Stimulated activated CD8-positive, alpha-beta memory T cell treated with anti-CD3 and anti-CD28 coated beads, Interleukin-15, amount 100 ng/mL, for 48 hours (primary cell): ENCODE data around the gene PTPN12.
A peak's percentile ranks its signal among the peaks of the same experiment; 100 is the strongest.
"Not testable (repeated sequence)": the region's sequence is repeated elsewhere in the genome, so short reads cannot be mapped to it uniquely, and the experiment has no call there.

Source experiments
- DNase-seq, 2 donors: peaks; one replicate each; pipeline ENCODE4 v3.0.0-alpha.2; 2020; ENCODE audit warnings: low read depth in 2 of 2

Gene PTPN12

GRCh38 chr7:77537136-77537777, at the start of gene PTPN12:
PTPN12 (plus strand) TSS chr7:77537295; CDS start chr7:77537547, 252 bp downstream.
- no peak for DNase-seq

DNA sequence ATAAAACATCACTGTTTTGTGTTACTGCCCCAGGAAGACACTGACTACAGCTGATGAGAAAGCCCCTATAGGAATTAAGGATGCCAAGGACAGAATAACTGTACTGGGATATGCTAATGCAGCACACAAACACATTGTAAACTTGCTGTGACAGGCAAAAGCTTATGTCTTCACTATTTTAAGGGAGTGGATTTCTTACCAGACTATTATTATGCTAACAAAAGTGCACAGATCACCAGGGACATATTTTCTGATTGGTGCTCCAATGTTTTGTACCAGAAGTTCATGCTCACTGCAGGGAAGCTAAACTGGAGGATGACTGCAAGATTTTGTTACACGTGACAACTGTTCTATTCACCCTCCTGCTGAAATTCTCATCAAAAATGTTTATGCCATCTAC, 48.1 kb upstream of the PTPN12 start:
- DNase-seq, result no peak

GRCh38 chr7:77497079-77497478, 40.0 kb upstream of the PTPN12 start:
- DNase-seq, result no peak

DNA sequence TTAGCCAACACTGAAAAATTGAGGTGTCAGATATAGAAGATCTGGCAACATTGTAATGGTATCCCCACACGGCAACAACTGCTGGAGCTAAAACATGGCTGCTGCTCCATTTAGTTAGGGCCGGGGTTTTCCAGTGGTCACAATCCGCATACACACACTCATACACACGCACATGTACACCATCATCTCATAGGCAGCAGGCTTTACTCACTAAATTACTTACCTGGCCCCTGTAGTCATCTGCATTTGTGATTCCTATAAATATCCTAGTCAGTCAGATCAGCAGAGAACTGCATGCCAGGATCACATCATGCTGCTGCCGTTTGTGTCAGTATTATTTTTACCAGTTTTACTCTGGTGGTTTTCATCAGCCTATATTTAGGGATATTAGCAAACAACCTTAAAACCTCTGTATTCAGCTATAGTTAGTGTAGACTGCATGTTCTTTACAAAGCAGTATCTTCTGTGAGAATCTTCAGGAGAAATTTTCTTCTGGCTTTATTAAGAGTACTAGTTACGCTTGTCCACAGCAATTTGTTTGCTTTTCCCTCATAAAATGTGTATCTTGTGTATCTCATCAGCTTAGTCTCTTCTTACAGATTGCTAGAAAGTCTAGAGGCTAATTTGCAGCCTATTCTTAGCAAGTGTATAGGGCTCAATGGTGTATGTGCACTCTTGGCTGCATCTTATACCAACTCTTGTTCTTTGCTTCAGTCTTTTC, 38.3 kb upstream of the PTPN12 start:
- DNase-seq, result no peak

GRCh38 chr7:77501192-77501515, 35.9 kb upstream of the PTPN12 start:
- DNase-seq, result no peak

- no peak for DNase-seq
Observed at GRCh38 chr7:77504951-77505350, 32.1 kb upstream of the PTPN12 start.

- no peak for DNase-seq
Observed at GRCh38 chr7:77506899-77507298, 30.2 kb upstream of the PTPN12 start.

DNA sequence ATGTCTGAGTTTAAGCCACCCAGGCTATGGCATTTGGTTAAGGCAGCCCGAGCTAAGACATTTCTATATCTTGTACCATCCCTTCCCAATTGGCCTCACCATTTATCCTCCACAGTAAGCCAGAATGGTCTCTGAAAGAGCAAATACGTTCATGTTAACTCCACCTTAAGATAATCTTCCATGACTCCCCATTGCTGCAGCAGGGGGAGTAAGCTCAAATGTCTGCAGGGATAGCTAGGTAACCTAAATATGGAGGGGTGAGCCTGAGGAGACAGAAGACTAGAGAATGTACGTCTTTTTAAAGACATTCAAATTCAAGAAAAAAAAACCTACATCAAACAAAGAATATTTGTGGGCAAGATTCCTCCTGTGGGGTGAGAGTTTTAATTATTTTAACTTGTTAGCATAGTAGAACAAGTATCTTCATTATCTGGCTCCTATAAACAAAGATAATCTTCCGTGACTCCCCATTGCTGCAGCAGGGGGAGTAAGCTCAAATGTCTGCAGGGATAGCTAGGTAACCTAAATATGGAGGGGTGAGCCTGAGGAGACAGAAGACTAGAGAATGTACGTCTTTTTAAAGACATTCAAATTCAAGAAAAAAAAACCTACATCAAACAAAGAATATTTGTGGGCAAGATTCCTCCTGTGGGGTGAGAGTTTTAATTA, 24.0 kb upstream of the PTPN12 start:
- not testable (repeated sequence) for DNase-seq

DNA sequence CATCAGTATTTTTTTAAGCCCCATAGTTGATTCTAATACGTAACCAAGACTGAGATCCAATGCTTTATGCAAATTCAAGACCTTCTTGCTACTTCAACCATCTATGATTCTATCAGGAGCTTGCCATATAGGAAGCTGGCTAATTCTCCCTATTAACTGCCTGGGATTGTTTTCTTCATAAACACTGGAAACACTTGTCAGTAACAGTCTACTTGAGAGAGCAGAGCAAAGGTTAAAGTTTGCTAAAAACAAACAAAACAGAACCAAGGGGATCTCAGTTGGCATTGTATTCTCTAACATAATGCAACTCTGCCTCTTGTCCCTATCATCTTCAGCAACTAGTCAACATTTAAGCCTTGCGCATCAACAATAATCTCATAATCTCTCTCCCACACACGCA, 21.0 kb upstream of the PTPN12 start:
- DNase-seq, result no peak

- no peak for DNase-seq
Observed at GRCh38 chr7:77520261-77520660, 16.8 kb upstream of the PTPN12 start.

DNA sequence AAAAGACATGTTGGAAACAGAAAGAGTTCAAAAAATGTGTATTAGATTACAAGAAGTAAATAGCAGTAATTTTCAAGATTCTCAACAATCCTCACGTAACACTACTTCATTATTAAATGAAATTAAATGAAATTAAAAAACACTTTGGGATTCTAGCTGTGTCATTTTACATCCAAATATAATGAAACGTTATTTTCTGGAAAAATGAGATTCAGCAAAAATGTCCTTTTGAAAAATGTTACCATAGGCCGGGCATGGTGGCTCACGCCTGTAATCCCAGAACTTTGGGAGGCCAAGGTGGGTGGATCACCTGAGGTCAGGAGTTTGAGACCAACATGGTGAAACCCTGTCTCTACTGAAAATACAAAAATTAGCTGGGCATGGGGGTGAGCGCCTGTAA, 15.6 kb upstream of the PTPN12 start:
- DNase-seq, result not testable (repeated sequence)

- no peak for DNase-seq
Observed at GRCh38 chr7:77524731-77525130, 12.4 kb upstream of the PTPN12 start.

- DNase-seq, result no peak
Observed at GRCh38 chr7:77525231-77525630, 11.9 kb upstream of the PTPN12 start.

DNA sequence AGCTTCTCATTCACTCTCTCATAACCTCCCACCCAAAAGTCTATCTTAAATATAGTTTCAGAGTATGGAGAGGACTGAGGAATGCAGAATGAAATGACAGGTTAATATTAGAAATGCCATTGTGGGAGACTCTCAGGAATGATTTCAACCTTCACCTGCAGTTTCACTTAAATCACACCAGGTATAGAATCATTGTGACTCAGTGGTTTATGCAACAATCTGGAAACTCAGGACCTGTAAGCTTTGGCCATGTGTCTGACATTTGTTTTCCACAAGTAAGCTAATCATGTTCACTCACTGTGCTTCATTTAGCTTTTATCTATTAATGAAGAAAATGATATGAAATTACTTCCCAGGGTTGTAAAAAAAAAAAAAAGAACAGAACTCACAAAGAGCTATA, 8.7 kb upstream of the PTPN12 start:
- no peak for DNase-seq

GRCh38 chr7:77529279-77529678, 7.8 kb upstream of the PTPN12 start:
- DNase-seq, result no peak

DNA sequence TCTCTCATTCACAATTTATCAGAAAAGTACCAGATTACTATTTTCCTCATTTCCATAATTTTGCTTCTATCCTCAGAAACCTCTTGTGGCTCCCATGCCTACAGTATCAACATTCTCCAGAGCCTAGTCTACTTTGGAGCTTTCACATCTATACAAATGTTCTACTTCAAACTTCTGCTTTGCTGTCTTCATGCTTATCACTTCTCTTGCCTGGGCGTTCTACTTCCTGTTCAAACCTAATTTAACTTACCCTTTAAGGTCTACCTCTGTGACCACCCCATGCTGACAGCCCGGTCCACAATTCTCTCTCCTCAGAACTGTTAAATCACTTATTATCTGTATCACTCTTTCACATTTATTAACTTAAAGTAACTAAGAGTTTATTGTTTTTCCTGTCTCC, 6.1 kb upstream of the PTPN12 start:
- DNase-seq, result no peak

DNA sequence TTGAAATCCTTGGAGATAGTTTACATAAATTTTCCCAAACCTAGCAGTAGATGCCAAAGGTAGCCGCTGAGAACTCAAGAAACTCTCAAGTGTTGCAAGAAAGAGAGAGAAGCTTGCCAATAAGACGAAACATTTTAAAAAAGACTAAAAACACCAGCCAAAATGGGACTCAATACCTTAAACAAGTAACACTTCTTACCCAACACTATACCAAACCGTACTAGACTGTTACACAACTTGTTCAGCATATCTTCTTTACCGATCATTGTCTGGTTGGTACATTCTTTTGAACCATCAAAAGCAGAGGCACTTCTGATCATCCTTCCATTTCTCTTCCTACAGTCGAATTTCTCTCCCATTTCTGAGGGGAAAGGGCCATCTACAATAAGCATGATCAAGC, 4.8 kb upstream of the PTPN12 start:
- DNase-seq, result no peak

- not testable (repeated sequence) for DNase-seq
Observed at GRCh38 chr7:77532732-77533131, 4.4 kb upstream of the PTPN12 start.

GRCh38 chr7:77534046-77534445, 3.0 kb upstream of the PTPN12 start:
- DNase-seq, result not testable (repeated sequence)

- no peak for DNase-seq
Observed at GRCh38 chr7:77536017-77536412, 1.1 kb upstream of the PTPN12 start.

GRCh38 chr7:77536413-77537135, 521 bp upstream of the PTPN12 start:
- peak; percentile 97 for DNase-seq

- no peak for DNase-seq
Observed at GRCh38 chr7:77537778-77538280, 734 bp downstream of the PTPN12 start.
